ENCODE results near the gene ARSB.

DNA sequence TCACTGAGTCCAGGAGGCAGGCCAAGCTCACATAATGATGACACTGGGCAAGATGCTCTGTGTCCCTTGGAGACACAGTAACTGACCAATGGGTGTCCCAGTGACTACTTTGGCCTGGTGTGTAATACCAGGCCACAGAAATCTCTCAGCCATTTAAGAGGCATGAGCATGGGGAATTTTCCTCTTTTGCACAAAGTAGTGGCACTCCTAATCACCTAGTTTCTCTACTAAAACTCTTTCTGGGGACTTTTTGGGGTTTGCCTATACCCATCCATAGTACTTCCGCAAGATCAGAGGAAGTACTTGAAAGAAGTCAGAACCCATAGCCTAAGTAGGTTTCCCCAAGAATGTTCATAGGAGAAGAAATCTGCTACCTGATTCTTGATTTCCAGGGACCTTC is 161.9 kb downstream of the ARSB start:
- no peak for TF ChIP-seq POLR2A (IDR thresholded peaks at IDR 0.05)
- TF ChIP-seq, protein P1, sequence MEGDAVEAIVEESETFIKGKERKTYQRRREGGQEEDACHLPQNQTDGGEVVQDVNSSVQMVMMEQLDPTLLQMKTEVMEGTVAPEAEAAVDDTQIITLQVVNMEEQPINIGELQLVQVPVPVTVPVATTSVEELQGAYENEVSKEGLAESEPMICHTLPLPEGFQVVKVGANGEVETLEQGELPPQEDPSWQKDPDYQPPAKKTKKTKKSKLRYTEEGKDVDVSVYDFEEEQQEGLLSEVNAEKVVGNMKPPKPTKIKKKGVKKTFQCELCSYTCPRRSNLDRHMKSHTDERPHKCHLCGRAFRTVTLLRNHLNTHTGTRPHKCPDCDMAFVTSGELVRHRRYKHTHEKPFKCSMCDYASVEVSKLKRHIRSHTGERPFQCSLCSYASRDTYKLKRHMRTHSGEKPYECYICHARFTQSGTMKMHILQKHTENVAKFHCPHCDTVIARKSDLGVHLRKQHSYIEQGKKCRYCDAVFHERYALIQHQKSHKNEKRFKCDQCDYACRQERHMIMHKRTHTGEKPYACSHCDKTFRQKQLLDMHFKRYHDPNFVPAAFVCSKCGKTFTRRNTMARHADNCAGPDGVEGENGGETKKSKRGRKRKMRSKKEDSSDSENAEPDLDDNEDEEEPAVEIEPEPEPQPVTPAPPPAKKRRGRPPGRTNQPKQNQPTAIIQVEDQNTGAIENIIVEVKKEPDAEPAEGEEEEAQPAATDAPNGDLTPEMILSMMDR (IDR thresholded peaks at IDR 0.05): no peak
